WTC11 (cell line): ENCODE data around the gene PAPSS1.

Source experiments
- MXD4 ChIP-seq: fragments of 250-450 bp; sonication (Bioruptor Pico); IDR thresholded peaks from 2 replicates; pipeline ENCODE4 v1.8.0; 2021; ENCODE audit warnings: mild to moderate bottlenecking, moderate library complexity, borderline replicate concordance
- SOX15 ChIP-seq: fragments of 250-450 bp; sonication (Bioruptor Pico); IDR thresholded peaks from 2 replicates; pipeline ENCODE4 v1.9.0; 2021; ENCODE audit warnings: mild to moderate bottlenecking
- TF ChIP-seq, protein P1 (sequence below): sonication (generic); formaldehyde crosslinking; IDR thresholded peaks from 2 replicates; pipeline ENCODE4 v1.8.1; 2023; ENCODE audit warnings: mild to moderate bottlenecking, missing genetic modification reagents, moderate library complexity
- TF ChIP-seq, protein P2 (sequence below): sonication (generic); formaldehyde crosslinking; IDR thresholded peaks from 2 replicates; pipeline ENCODE4 v1.8.0; 2022; ENCODE audit warnings: mild to moderate bottlenecking, missing genetic modification reagents
- TF ChIP-seq, protein P3 (sequence below): sonication (generic); formaldehyde crosslinking; IDR thresholded peaks from 2 replicates; pipeline ENCODE4 v1.8.0; 2022; ENCODE audit warnings: mild to moderate bottlenecking, missing genetic modification reagents

DNA sequence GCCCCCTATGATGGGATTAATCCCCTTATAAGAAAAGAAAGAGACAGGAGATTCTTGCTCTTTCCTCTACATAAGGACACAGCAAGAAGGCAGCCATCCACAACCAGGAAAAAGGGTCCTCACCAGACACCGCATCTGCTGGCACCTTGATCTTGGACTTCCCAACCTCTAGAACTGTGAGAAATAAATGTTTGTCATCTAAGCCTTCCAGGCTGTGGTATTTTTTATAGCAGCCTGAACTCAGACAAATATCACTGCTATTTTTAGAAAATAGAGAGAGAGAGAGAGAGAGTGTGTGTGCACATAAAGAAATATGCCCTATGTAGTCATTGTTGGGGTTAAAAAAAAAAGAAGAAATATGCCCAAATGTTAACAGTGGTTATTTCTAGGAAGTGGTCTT lies 104.2 kb downstream of the PAPSS1 start:
- TF ChIP-seq MXD4 (no peak), SOX15 (CRISPR knock-in tag) (no peak)
- TF ChIP-seq, protein P1, sequence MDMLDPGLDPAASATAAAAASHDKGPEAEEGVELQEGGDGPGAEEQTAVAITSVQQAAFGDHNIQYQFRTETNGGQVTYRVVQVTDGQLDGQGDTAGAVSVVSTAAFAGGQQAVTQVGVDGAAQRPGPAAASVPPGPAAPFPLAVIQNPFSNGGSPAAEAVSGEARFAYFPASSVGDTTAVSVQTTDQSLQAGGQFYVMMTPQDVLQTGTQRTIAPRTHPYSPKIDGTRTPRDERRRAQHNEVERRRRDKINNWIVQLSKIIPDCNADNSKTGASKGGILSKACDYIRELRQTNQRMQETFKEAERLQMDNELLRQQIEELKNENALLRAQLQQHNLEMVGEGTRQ (CRISPR knock-in tag) = no peak
- TF ChIP-seq, protein P2, sequence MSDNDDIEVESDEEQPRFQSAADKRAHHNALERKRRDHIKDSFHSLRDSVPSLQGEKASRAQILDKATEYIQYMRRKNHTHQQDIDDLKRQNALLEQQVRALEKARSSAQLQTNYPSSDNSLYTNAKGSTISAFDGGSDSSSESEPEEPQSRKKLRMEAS (CRISPR knock-in tag) = no peak
- TF ChIP-seq, protein P3, sequence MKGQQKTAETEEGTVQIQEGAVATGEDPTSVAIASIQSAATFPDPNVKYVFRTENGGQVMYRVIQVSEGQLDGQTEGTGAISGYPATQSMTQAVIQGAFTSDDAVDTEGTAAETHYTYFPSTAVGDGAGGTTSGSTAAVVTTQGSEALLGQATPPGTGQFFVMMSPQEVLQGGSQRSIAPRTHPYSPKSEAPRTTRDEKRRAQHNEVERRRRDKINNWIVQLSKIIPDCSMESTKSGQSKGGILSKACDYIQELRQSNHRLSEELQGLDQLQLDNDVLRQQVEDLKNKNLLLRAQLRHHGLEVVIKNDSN (CRISPR knock-in tag) = no peak
